ENCODE data around the gene TRAF3. TPM values are rescaled to one million over a fixed set of nuclear protein-coding genes. Genes with fewer than 3 reads are reported as not detected.

Gene TRAF3
- polyA plus RNA-seq, 1 experiment, result 20.1 TPM

DNA sequence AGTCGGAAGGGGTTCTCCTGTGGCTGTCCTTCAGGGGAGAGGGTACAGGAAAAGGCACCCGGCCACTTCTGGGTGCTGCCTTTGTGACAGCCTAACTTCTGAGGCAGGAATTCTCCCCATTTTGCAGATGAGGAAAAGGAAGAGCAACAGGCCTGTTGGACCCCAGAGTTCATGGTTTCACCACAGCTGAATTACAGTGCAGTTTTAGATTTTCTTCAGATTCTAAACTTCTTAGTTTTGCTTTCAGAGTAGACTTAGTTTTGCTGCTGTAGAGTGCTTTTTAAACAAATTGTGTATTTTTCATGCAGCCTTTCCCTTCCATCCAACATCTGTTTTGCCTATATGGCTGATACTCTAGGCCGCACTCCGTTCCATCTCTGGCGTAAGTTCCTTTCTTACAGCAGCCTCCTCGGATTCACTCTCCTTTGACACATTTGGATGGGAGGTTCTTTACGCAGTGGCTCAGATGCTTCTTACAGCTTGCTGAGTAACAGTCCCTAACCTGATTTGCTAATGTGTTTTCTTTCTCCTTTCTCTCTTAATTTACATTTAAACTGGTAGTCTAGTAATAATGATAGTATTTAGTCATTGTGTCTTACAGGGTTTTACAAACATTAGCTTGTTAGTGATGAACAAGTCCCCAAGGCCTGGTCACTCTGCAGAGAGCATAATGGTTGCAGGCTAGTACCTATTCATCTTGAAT, 7.8 kb downstream of the TRAF3 start:
- no peak overlapping the region for H3K4me3 ChIP-seq (ENCODE audit: low read depth, low read length)
- no peak for TF ChIP-seq CTCF (IDR thresholded peaks at IDR 0.05; ENCODE audit: insufficient read depth, low read depth, low read length)
- ChIA-PET POLR2A (no interaction called here), CTCF (interaction anchor here (0.6 to 1.0 kb wide), 2 partner anchors 13 to 30 kb away, joined by 3 to 4 read pairs; no protein-coding TSS in a partner anchor)
- H3K36me3 ChIP-seq (ENCODE audit: control insufficient read depth, insufficient read depth, low read length), result no peaks in the 10 kb centered on the region
- no peaks in the 10 kb centered on the region for H3K27me3 ChIP-seq (ENCODE audit: control insufficient read depth, insufficient read depth, low read length)
- DNase-seq (ENCODE audit: low read depth), result no peak

DNA sequence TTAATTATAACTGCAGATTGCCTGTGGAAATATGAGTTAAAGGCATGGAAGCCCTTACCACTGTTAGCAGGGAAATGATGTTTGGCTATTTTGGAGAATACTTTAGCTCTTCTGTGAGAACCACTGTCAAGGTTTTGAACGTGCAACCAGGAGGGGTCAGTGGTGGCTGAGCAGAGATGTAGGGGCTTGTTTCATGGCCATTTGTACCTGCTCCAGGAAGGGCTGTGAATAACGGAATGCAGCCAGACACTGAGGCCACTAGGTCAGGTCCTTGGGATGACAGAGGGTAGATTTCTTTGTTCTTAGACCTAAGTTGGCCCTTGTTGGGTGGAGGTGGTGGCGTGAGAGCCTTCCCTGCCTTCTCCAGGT, 8.3 kb downstream of the TRAF3 start:
- H3K27me3 ChIP-seq (ENCODE audit: control insufficient read depth, insufficient read depth, low read length), result no peaks in the 10 kb centered on the region
- POLR2A ChIA-PET, result no interaction called here
- CTCF ChIA-PET, result interaction anchor here (0.6 to 1.3 kb wide), 3 partner anchors 10 to 29 kb away, joined by 3 to 6 read pairs (median 4); no protein-coding TSS in a partner anchor
- DNase-seq (ENCODE audit: low read depth), result no peak
- H3K4me3 ChIP-seq (ENCODE audit: low read depth, low read length), result no peak overlapping the region
- no peak for TF ChIP-seq CTCF (IDR thresholded peaks at IDR 0.05; ENCODE audit: insufficient read depth, low read depth, low read length)
- no peaks in the 10 kb centered on the region for H3K36me3 ChIP-seq (ENCODE audit: control insufficient read depth, insufficient read depth, low read length)

DNA sequence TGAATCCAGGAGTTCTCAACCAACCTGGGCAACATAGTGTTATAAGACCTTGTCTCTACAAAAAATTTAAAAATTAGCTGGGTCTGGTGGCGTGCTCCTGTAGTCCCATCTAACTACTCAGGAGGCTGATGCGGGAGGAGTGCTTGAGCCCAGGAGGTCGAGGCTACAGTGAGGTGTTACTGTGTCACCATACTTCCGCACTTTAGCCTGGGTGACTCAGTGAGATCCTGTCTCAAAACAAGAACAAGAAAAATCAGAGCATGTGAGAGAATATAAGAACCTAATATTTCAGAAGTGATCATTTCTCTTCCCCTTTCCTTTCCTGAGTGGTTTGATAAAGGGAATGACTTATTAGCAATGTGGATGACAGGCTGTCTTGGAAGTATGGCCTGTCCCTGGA, 9.5 kb downstream of the TRAF3 start:
- DNase-seq (ENCODE audit: low read depth), result no peak

DNA sequence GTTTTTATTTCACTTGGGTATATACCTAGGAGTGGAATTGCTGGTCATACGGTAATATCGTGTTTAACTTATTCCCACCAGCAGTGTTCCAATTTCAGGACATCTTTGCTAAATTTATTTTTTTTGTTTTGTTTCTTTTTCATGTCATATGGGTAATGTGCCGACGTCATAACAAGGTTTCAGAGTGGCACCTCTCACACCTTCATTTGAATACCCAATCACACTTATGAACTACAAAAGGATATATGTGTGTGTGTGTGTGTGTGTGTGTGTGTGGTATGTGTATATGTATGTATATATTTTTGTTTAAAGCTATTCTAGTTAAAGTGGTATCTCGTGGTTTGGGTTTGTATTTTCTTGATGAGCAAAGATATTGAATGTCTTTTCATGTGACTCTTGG, 12.1 kb downstream of the TRAF3 start:
- Histone ChIP-seq H3K4me3 (ENCODE audit: low read depth, low read length) (no peak overlapping the region), H3K27me3 (ENCODE audit: control insufficient read depth, insufficient read depth, low read length) (no peaks in the 10 kb centered on the region), H3K36me3 (ENCODE audit: control insufficient read depth, insufficient read depth, low read length) (no peaks in the 10 kb centered on the region)
- TF ChIP-seq CTCF (IDR thresholded peaks at IDR 0.05; ENCODE audit: insufficient read depth, low read depth, low read length), result no peak
- DNase-seq (ENCODE audit: low read depth), result no peak
- CTCF ChIA-PET, result no interaction called here
- POLR2A ChIA-PET, result no interaction called here

More for the DNA sequence above, 9.5 kb downstream of the TRAF3 start:
- POLR2A ChIA-PET, result no interaction called here
- CTCF ChIA-PET, result interaction anchor here (1.3 kb wide), 1 partner anchor 8 kb away, joined by 6 read pairs; no protein-coding TSS in a partner anchor
- H3K4me3 ChIP-seq (ENCODE audit: low read depth, low read length), result no peak overlapping the region
- H3K36me3 ChIP-seq (ENCODE audit: control insufficient read depth, insufficient read depth, low read length), result no peaks in the 10 kb centered on the region
- no peaks in the 10 kb centered on the region for H3K27me3 ChIP-seq (ENCODE audit: control insufficient read depth, insufficient read depth, low read length)
- no peak for TF ChIP-seq CTCF (IDR thresholded peaks at IDR 0.05; ENCODE audit: insufficient read depth, low read depth, low read length)

GRCh38 chr14:102793531-102794328, 16.5 kb downstream of the TRAF3 start:
- TF ChIP-seq CTCF (IDR thresholded peaks at IDR 0.05; ENCODE audit: insufficient read depth, low read depth, low read length), result no peak
- DNase-seq (ENCODE audit: low read depth), result no peak
- Histone ChIP-seq H3K4me3 (ENCODE audit: low read depth, low read length) (no peak overlapping the region), H3K27me3 (ENCODE audit: control insufficient read depth, insufficient read depth, low read length) (no peaks in the 10 kb centered on the region), H3K36me3 (ENCODE audit: control insufficient read depth, insufficient read depth, low read length) (no peaks in the 10 kb centered on the region)
- CTCF ChIA-PET, result interaction anchor here (0.8 kb wide), 1 partner anchor 48 kb away, joined by 3 read pairs; no protein-coding TSS in a partner anchor
- POLR2A ChIA-PET, result no interaction called here

Measured in BJ (cell line).